Neural progenitor cell (in vitro differentiated cells): Measurements from ENCODE around the gene TJP1.

Source experiments
- EZH2 ChIP-seq: fragments of 200-600 bp; sonication (generic); IDR thresholded peaks from 2 replicates; pipeline ENCODE4 v1.6.1; 2017; ENCODE audit warnings: antibody characterized with exemption, mild to moderate bottlenecking, moderate library complexity
- EZH2phosphoT487 ChIP-seq: fragments of 200-600 bp; sonication (generic); IDR thresholded peaks from 2 replicates; pipeline ENCODE4 v1.6.1; 2017; ENCODE audit warnings: antibody characterized with exemption
- TF ChIP-seq, protein P1 (sequence below): fragments of 200-600 bp; sonication (generic); IDR thresholded peaks from 2 replicates; pipeline ENCODE4 v1.5.1; 2017; ENCODE audit warnings: antibody characterized with exemption, mild to moderate bottlenecking

GRCh38 chr15:29867241-29868000 is 45.2 kb upstream of the TJP1 start:
- TF ChIP-seq, protein P1, sequence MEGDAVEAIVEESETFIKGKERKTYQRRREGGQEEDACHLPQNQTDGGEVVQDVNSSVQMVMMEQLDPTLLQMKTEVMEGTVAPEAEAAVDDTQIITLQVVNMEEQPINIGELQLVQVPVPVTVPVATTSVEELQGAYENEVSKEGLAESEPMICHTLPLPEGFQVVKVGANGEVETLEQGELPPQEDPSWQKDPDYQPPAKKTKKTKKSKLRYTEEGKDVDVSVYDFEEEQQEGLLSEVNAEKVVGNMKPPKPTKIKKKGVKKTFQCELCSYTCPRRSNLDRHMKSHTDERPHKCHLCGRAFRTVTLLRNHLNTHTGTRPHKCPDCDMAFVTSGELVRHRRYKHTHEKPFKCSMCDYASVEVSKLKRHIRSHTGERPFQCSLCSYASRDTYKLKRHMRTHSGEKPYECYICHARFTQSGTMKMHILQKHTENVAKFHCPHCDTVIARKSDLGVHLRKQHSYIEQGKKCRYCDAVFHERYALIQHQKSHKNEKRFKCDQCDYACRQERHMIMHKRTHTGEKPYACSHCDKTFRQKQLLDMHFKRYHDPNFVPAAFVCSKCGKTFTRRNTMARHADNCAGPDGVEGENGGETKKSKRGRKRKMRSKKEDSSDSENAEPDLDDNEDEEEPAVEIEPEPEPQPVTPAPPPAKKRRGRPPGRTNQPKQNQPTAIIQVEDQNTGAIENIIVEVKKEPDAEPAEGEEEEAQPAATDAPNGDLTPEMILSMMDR: no peak
- no peak for TF ChIP-seq EZH2
- no peak for TF ChIP-seq EZH2phosphoT487
